A549 (cell line): ENCODE results near the gene LCN12. TPM values are rescaled to one million over a fixed set of nuclear protein-coding genes. Genes with fewer than 3 reads are reported as not detected.
A peak's percentile ranks its signal among the peaks of the same experiment; 100 is the strongest.

Experiments used
- ATAC-seq, 2 experiments: fragments of 200-7000 bp in 1 of 2; fragments of >200 bp in 1 of 2; cut with Nextera tagmentation in 1 of 2; cut with Tn5 transposase in 1 of 2; 3 replicates each; pipeline versions ENCODE4 v1.8.0 to v1.9.1; 2018 to 2020; ENCODE audit warnings: mild to moderate bottlenecking in 1 of 2, moderate library complexity in 1 of 2
- CTCF ChIA-PET: fragments of 300-600 bp; sonication (Branson Sonifier 250); formaldehyde crosslinking; extraction: SDS; loops from one replicate; lab custom pipeline; 2021; ENCODE audit warnings: antibody characterized with exemption, inconsistent platforms; lab: Yijun Ruan, JAX
- POLR2A ChIA-PET: fragments of 350-600 bp; formaldehyde crosslinking; extraction: SDS; loops from one replicate; lab custom pipeline; 2021; ENCODE audit warnings: antibody characterized with exemption, inconsistent platforms; lab: Yijun Ruan, JAX
- DNase-seq, 2 experiments: peaks; one replicate each; pipeline versions ENCODE4 v3.0.0 to v3.0.0-alpha.2; 2011 to 2016; ENCODE audit warnings: low read depth in 1 of 2, low spot score in 1 of 2
- FAIRE-seq: peaks from 2 replicates; lab custom pipeline; 2011; peaks lifted over from hg19 to GRCh38; lab: Jason Lieb, UNC
- H3K27ac ChIP-seq, 2 experiments: fragments of >200 bp; sonication (Bioruptor Twin); formaldehyde crosslinking; 3 replicates each; pipeline ENCODE4 v1.5.1; 2016 to 2017
- H3K4me1 ChIP-seq: fragments of >200 bp; sonication (Bioruptor Twin); formaldehyde crosslinking; 3 replicates; pipeline ENCODE4 v1.6.1; 2016
- H3K4me2 ChIP-seq: fragments of >200 bp; sonication (Bioruptor Twin); formaldehyde crosslinking; 3 replicates; pipeline ENCODE4 v1.6.1; 2016
- H3K4me3 ChIP-seq: fragments of >200 bp; sonication (Bioruptor Twin); formaldehyde crosslinking; 3 replicates; pipeline ENCODE4 v1.5.1; 2016
- H3K9me3 ChIP-seq: fragments of >200 bp; sonication (Bioruptor Twin); formaldehyde crosslinking; 3 replicates; pipeline ENCODE4 v1.6.1; 2016
- BHLHE40 ChIP-seq: IDR thresholded peaks from 2 replicates; pipeline ENCODE4 v1.6.1; 2012; ENCODE audit warnings: low read depth, low read length, inconsistent platforms
- CEBPB ChIP-seq, 2 experiments: fragments of >200 bp in 1 of 2; sonication (Bioruptor Twin) in 1 of 2; formaldehyde crosslinking in 1 of 2; IDR thresholded peaks; 2 replicates each; pipeline ENCODE4 v1.6.1; 2012 to 2016
- CHD2 ChIP-seq: fragments of 150-350 bp; IDR thresholded peaks from 2 replicates; pipeline ENCODE4 v1.6.1; 2014; ENCODE audit warnings: low read length; ENCODE audit not compliant: partially characterized antibody
- CHD4 ChIP-seq: fragments of 200-600 bp; sonication (generic); IDR thresholded peaks from 2 replicates; pipeline ENCODE4 v1.6.1; 2016; ENCODE audit warnings: antibody characterized with exemption, mild to moderate bottlenecking, borderline replicate concordance
- EHF ChIP-seq: fragments of 250-450 bp; sonication (Bioruptor Pico); IDR thresholded peaks from 2 replicates; pipeline ENCODE4 v1.5.0; 2020; ENCODE audit warnings: mild to moderate bottlenecking
- EP300 ChIP-seq, 2 experiments: fragments of >200 bp; sonication (Bioruptor Twin); formaldehyde crosslinking; IDR thresholded peaks; 2 replicates in 1 of 2; 3 replicates in 1 of 2; pipeline ENCODE4 v1.6.1; 2016 to 2017
- ESRRA ChIP-seq: fragments of 150-350 bp; IDR thresholded peaks from 2 replicates; pipeline ENCODE4 v1.6.1; 2014; ENCODE audit warnings: mild to moderate bottlenecking, low read length, borderline replicate concordance
- FOSB ChIP-seq: fragments of 250-450 bp; sonication (Bioruptor Pico); IDR thresholded peaks from 2 replicates; pipeline ENCODE4 v1.5.0; 2020; ENCODE audit warnings: mild to moderate bottlenecking, moderate library complexity
- FOSL2 ChIP-seq, 2 experiments: fragments of 450-650 bp in 1 of 2; fragments of >200 bp in 1 of 2; sonication (Bioruptor Twin) in 1 of 2; formaldehyde crosslinking; IDR thresholded peaks; 2 replicates each; pipeline versions ENCODE4 v1.5.0 to v1.6.1; 2016 to 2020; ENCODE audit warnings: mild to moderate bottlenecking in 1 of 2, moderate library complexity in 1 of 2
- FOXS1 ChIP-seq: fragments of 250-450 bp; sonication (Bioruptor Pico); IDR thresholded peaks from 2 replicates; pipeline ENCODE4 v1.5.0; 2020; ENCODE audit warnings: mild to moderate bottlenecking, moderate library complexity
- HEYL ChIP-seq: fragments of 250-450 bp; sonication (Bioruptor Pico); IDR thresholded peaks from 2 replicates; pipeline ENCODE4 v1.8.0; 2021; ENCODE audit warnings: mild to moderate bottlenecking, moderate library complexity
- HOXB13 ChIP-seq: fragments of 250-450 bp; sonication (Bioruptor Pico); IDR thresholded peaks from 2 replicates; pipeline ENCODE4 v1.5.0; 2020; ENCODE audit warnings: low read depth, mild to moderate bottlenecking, moderate library complexity
- JUN ChIP-seq, 2 experiments: fragments of >200 bp; sonication (Bioruptor Twin); formaldehyde crosslinking; IDR thresholded peaks; 2 replicates in 1 of 2; 3 replicates in 1 of 2; pipeline ENCODE4 v1.6.1; 2016 to 2017
- JUNB ChIP-seq: fragments of >200 bp; sonication (Bioruptor Twin); formaldehyde crosslinking; IDR thresholded peaks from 2 replicates; pipeline ENCODE4 v1.6.1; 2016
- MAZ ChIP-seq: fragments of 150-350 bp; IDR thresholded peaks from 2 replicates; pipeline ENCODE4 v1.6.1; 2014; ENCODE audit warnings: antibody characterized with exemption, low read depth, low read length, borderline replicate concordance
- MYC ChIP-seq: IDR thresholded peaks from 2 replicates; pipeline ENCODE4 v1.6.1; 2012; ENCODE audit warnings: mild to moderate bottlenecking, inconsistent platforms, low read length, improper control_type of control experiment, borderline replicate concordance
- NR3C1 ChIP-seq: fragments of >200 bp; sonication (Bioruptor Twin); formaldehyde crosslinking; IDR thresholded peaks from 3 replicates; pipeline ENCODE4 v1.6.1; 2017
- PHF8 ChIP-seq: fragments of 200-600 bp; sonication (generic); IDR thresholded peaks from 2 replicates; pipeline ENCODE4 v1.6.1; 2016; ENCODE audit warnings: low read depth, mild to moderate bottlenecking, antibody characterized with exemption, moderate library complexity, borderline replicate concordance
- POLR2A ChIP-seq: IDR thresholded peaks from 2 replicates; pipeline ENCODE4 v1.6.1; 2012; ENCODE audit warnings: mild to moderate bottlenecking, low read length
- RAD21 ChIP-seq, 2 experiments: fragments of >200 bp in 1 of 2; sonication (Bioruptor Twin) in 1 of 2; formaldehyde crosslinking in 1 of 2; IDR thresholded peaks in 1 of 2; conservative IDR thresholded peaks in 1 of 2; 2 replicates in 1 of 2; 3 replicates in 1 of 2; pipeline ENCODE4 v1.6.1; 2012 to 2018; ENCODE audit warnings: inconsistent platforms in 1 of 2
- RFX5 ChIP-seq: fragments of 450-650 bp; IDR thresholded peaks from 2 replicates; pipeline ENCODE4 v1.7.1; 2014; ENCODE audit warnings: antibody characterized with exemption, mild to moderate bottlenecking, moderate library complexity
- RNF2 ChIP-seq: fragments of 200-600 bp; sonication (generic); IDR thresholded peaks from 2 replicates; pipeline ENCODE4 v1.6.1; 2016; ENCODE audit warnings: low read depth, mild to moderate bottlenecking, antibody characterized with exemption, moderate library complexity, borderline replicate concordance
- SMC3 ChIP-seq: fragments of >200 bp; sonication (Bioruptor Twin); formaldehyde crosslinking; IDR thresholded peaks from 3 replicates; pipeline ENCODE4 v1.6.1; 2018; ENCODE audit warnings: inconsistent platforms
- TFCP2L1 ChIP-seq: fragments of 250-450 bp; sonication (Bioruptor Pico); IDR thresholded peaks from 2 replicates; pipeline ENCODE4 v1.5.0; 2021; ENCODE audit warnings: mild to moderate bottlenecking
- ZC3H11A ChIP-seq: fragments of 450-650 bp; IDR thresholded peaks from 2 replicates; pipeline ENCODE4 v1.6.1; 2014; ENCODE audit warnings: antibody characterized with exemption, mild to moderate bottlenecking
- ZNF302 ChIP-seq: fragments of 250-450 bp; sonication (Bioruptor Pico); IDR thresholded peaks from 2 replicates; pipeline ENCODE4 v1.9.0; 2021; ENCODE audit warnings: inconsistent platforms, mild to moderate bottlenecking, moderate library complexity
- ZSCAN20 ChIP-seq: fragments of 250-450 bp; sonication (Bioruptor Pico); IDR thresholded peaks from 2 replicates; pipeline ENCODE4 v1.8.0; 2022; ENCODE audit warnings: mild to moderate bottlenecking, moderate library complexity
- WGBS: methylation state at CpG from one replicate; pipeline ENCODE4 v1.1.6; 2017; ENCODE audit errors: missing lambda C conversion rate; 5-methylcytosine and 5-hydroxymethylcytosine counted together
- polyA plus RNA-seq, 4 experiments: library from polyadenylated mRNA; depleted of rRNA in 3 of 4; stranded (reverse); fragments of >200 nt; fragmentation: RNase III in 1 of 4; extraction: RNeasy Plus Mini Kit Qiagen cat#74134 plus additional on column Dnase treatment in 1 of 4; gene quantifications; 2 replicates in 3 of 4; 3 replicates in 1 of 4; pipeline ENCODE4 v1.2.3, GENCODE V29; 2011 to 2017
- TF ChIP-seq, protein P1 (sequence below): IDR thresholded peaks from 2 replicates; pipeline ENCODE4 v1.6.1; 2012
- TF ChIP-seq, protein P2 (sequence below): fragments of 150-350 bp; IDR thresholded peaks from 2 replicates; pipeline ENCODE4 v1.6.1; 2014; ENCODE audit warnings: low read depth, mild to moderate bottlenecking, low read length
- TF ChIP-seq, protein P3 (sequence below): fragments of 250-450 bp; sonication (Bioruptor Pico); IDR thresholded peaks from 2 replicates; pipeline ENCODE4 v1.5.0; 2021; ENCODE audit warnings: mild to moderate bottlenecking, moderate library complexity, borderline replicate concordance
- TF ChIP-seq, protein P4 (sequence below): fragments of 450-650 bp; IDR thresholded peaks from 2 replicates; pipeline ENCODE4 v1.6.1; 2014; ENCODE audit warnings: antibody characterized with exemption

LCN12 gene
- polyA plus RNA-seq, 2 of the 4 experiments (the other 2 are of a cell fraction), result 0.74 to 3.0 TPM

DNA sequence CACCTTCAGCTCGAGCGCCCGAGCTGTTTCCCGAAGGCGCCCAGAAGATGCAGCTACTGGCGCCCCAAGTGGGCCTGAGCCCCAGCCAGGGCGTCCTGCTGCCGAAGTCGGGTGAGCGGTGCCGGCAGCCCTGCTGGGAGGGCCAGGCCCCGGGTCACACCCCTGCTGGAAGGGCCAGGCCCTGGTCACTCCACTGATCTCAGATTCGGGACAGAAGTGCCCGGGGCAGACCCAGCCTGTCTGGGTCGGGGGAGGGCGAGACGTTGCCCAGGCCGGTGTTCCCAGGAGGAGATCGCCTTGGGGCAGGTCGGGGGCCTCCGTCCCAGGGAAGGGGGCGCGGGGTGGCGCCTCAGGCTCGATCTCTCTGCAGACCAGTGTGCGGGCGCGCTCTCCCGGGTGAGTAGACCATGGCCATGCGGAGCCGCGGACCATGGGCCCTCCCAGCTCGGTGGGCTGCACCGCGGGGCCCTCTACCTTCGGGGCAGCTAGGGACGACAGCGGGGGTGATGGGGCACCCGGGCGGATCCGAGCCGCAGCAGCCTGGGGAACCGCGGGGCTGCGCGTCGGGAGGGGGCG is 33.0 kb downstream of the LCN12 start:
- no peak for DNase-seq
- ChIA-PET POLR2A (no interaction called here), CTCF (interaction anchor here (0.9 kb wide), 1 partner anchor 50 kb away, joined by 3 read pairs; no protein-coding TSS in a partner anchor)
- TF ChIP-seq MYC (no peak), PHF8 (no peak), RFX5 (no peak), CEBPB (IDR thresholded peaks at IDR 0.05) (no peak), JUNB (no peak), POLR2A (no peak), ESRRA (no peak), ZSCAN20 (CRISPR knock-in tag) (no peak), FOXS1 (no peak), EHF (CRISPR knock-in tag) (no peak)
- TF ChIP-seq, protein P1, sequence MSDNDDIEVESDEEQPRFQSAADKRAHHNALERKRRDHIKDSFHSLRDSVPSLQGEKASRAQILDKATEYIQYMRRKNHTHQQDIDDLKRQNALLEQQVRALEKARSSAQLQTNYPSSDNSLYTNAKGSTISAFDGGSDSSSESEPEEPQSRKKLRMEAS, result no peak
- TF ChIP-seq, protein P2, sequence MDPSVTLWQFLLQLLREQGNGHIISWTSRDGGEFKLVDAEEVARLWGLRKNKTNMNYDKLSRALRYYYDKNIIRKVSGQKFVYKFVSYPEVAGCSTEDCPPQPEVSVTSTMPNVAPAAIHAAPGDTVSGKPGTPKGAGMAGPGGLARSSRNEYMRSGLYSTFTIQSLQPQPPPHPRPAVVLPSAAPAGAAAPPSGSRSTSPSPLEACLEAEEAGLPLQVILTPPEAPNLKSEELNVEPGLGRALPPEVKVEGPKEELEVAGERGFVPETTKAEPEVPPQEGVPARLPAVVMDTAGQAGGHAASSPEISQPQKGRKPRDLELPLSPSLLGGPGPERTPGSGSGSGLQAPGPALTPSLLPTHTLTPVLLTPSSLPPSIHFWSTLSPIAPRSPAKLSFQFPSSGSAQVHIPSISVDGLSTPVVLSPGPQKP, result no peak
- Histone ChIP-seq H3K4me1 (peaks cover 3% of the 10 kb centered on the region; the same call in 1 of the 3 replicates), H3K9me3 (no peaks in the 10 kb centered on the region), H3K4me2 (no peak overlapping the region), H3K27ac (no peak overlapping the region), H3K4me3 (no peak overlapping the region)
- WGBS, result 84% methylated on average over 26 of the region's 48 CpGs
- no peak for ATAC-seq
- no peak for FAIRE-seq

DNA sequence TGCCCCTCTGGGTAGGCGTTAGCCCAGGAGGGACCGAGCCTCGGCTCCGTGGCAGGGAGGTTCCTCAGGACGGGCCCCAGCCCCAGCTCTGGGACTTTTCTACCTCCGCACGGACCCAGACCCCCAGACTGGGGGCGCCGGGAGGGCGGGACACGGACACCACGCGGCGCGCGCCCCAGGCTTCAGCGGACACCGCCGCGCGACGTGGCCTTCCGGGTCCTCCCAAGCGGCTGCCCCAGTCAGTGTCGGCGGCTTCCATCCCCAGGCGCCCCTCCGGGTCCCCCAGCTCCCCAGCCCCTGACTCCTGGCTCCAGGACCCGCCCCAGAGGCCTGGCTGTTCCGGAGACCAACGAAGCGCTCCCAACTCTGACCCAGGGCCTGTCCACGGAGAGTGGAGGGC is 33.8 kb downstream of the LCN12 start:
- WGBS, result 93% methylated on average over 26 of the region's 33 CpGs
- no peak for TF ChIP-seq BHLHE40
- TF ChIP-seq, protein P3, sequence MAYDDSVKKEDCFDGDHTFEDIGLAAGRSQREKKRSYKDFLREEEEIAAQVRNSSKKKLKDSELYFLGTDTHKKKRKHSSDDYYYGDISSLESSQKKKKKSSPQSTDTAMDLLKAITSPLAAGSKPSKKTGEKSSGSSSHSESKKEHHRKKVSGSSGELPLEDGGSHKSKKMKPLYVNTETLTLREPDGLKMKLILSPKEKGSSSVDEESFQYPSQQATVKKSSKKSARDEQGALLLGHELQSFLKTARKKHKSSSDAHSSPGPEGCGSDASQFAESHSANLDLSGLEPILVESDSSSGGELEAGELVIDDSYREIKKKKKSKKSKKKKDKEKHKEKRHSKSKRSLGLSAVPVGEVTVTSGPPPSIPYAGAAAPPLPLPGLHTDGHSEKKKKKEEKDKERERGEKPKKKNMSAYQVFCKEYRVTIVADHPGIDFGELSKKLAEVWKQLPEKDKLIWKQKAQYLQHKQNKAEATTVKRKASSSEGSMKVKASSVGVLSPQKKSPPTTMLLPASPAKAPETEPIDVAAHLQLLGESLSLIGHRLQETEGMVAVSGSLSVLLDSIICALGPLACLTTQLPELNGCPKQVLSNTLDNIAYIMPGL (CRISPR knock-in tag), result no peak
- TF ChIP-seq, protein P4, sequence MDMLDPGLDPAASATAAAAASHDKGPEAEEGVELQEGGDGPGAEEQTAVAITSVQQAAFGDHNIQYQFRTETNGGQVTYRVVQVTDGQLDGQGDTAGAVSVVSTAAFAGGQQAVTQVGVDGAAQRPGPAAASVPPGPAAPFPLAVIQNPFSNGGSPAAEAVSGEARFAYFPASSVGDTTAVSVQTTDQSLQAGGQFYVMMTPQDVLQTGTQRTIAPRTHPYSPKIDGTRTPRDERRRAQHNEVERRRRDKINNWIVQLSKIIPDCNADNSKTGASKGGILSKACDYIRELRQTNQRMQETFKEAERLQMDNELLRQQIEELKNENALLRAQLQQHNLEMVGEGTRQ, result no peak
- TF ChIP-seq TFCP2L1 (CRISPR knock-in tag), result no peak
- TF ChIP-seq EP300 (IDR thresholded peaks at IDR 0.05), result no peak
- no peak for TF ChIP-seq MYC
- no peak for TF ChIP-seq ZC3H11A
- TF ChIP-seq EHF (CRISPR knock-in tag), result no peak
- no peak for DNase-seq
- no peak for FAIRE-seq
- H3K27ac ChIP-seq, result no peak overlapping the region
- CTCF ChIA-PET, result interaction anchor here (3.6 kb wide), 1 partner anchor 43 kb away, joined by 23 read pairs; the partner anchor contains the start of gene ABCA2
- no peak overlapping the region for H3K4me3 ChIP-seq
- H3K9me3 ChIP-seq, result no peaks in the 10 kb centered on the region
- no peak for ATAC-seq
- no peak overlapping the region for H3K4me2 ChIP-seq
- H3K4me1 ChIP-seq, result peaks cover 10% of the 10 kb centered on the region; the same call in 1 of the 3 replicates
- POLR2A ChIA-PET, result no interaction called here

DNA sequence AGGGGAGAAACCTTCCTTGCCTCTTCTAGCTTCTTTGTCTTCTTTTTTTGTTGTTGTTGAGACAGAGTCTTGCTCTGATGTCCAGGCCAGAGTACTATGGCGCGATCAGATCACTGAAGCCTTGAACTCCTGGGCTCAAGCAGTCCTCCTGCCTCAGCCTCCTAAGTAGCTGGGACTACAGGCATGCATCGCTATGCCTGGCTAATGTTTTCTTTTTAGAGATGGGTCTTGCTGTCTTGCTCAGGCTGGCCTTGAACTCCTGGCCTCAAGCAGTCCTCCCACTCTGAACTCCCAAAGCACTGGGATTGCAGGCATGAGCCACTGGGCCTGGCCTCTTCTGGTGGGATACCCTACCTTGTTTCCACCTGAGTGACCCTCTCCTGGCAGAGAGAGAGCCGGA is 36.8 kb downstream of the LCN12 start:
- H3K4me1 ChIP-seq, result peaks cover 25% of the 10 kb centered on the region; the same call in 2 of the 3 replicates
- H3K9me3 ChIP-seq, result peaks cover 3% of the 10 kb centered on the region; the same call in 1 of the 3 replicates
- H3K4me2 ChIP-seq, result no peak overlapping the region
- ChIA-PET POLR2A (no interaction called here), CTCF (interaction anchor here (0.6 to 3.6 kb wide), 7 partner anchors 8 to 238 kb away, joined by 3 to 23 read pairs (median 3); partner anchors contain the start of gene ABCA2)
- no peak for DNase-seq
- TF ChIP-seq CHD2 (no peak), ZNF302 (no peak), SMC3 (no peak), FOSL2 (IDR thresholded peaks at IDR 0.05) (no peak), FOSL2 (CRISPR knock-in tag; IDR thresholded peaks at IDR 0.05) (no peak), JUNB (no peak), NR3C1 (no peak), RAD21 (conservative IDR thresholded peaks at IDR 0.05 in 1 of 2, IDR thresholded peaks at IDR 0.05 in 1 of 2) (no peak), CEBPB (IDR thresholded peaks at IDR 0.05) (no peak), JUN (IDR thresholded peaks at IDR 0.05) (no peak), MAZ (no peak), CHD4 (no peak), HEYL (CRISPR knock-in tag) (no peak), HOXB13 (no peak), FOSB (CRISPR knock-in tag) (no peak), RNF2 (no peak)
- TF ChIP-seq, protein P1, result no peak
- no peak for FAIRE-seq
- no peak overlapping the region for H3K4me3 ChIP-seq
- 95% methylated on average over 4 of the region's 4 CpGs for WGBS
- peak overlapping the region in 1 of 2 experiments; percentile 14; a peak in 1 of 6 replicates for H3K27ac ChIP-seq
- no peak for ATAC-seq
